HG02943 (cell line): ENCODE data around the gene EYS.
"Not testable (repeated sequence)": the region's sequence is repeated elsewhere in the genome, so short reads cannot be mapped to it uniquely, and the experiment has no call there.

Experiments used
- ATAC-seq: cut with Tn5 transposase; IDR thresholded peaks from one replicate; pipeline ENCODE4 v1.9.1; 2021; ENCODE audit warnings: mild to moderate bottlenecking, low read depth, moderate library complexity; ENCODE audit not compliant: unreplicated experiment

EYS gene

DNA sequence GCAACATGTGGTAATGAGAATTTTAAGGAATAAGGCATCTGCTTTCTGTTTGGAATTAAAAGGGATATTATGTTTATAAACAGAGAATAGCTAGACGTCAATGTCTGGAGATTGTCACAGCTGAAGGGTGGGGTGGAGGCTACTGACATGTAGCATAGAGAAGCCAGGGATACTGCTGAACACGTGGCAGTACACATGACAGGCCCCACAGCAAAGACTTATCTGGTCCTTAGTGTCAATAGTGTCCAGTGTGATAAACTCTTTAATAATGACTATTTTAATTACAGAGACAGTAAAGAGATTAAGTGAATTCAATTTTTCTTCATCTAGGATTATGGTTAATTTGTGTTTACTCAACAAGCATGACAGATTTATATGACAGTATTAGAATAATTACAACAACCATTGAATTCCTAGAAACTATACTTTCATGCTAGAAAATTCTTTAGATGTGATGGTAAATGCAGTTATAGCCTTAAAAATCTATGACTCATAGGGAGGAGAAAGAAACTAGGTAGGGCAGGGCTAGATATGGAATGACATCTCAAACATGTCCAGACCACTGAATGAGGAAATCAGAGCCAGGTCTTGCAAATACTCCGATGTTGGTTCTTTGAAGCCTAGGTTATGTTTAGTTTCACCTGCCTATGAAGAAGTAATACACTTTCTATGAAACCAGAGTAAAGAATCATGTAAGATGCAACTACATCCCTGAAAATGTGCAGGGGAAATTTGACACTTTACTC is 1671.9 kb downstream of the EYS start:
- no peak for ATAC-seq

DNA sequence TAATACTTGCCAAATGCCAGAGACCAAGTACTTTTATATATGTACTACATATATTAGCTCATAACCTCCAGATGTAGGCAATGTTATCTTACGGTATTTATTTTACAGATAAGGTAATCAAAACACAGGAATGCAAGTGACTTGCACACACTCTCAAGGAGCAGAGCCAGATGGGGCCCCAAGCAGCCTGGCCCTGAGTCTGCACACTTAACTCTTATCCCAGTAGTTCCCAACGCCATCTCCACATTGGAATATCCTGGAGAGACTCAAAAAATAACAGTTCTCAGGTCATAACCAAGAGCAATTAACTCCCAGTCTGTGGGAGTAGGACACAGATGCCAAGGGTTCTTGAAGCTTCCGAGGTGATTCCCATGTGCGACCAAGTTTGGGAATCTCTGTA is 1672.7 kb downstream of the EYS start:
- no peak for ATAC-seq

DNA sequence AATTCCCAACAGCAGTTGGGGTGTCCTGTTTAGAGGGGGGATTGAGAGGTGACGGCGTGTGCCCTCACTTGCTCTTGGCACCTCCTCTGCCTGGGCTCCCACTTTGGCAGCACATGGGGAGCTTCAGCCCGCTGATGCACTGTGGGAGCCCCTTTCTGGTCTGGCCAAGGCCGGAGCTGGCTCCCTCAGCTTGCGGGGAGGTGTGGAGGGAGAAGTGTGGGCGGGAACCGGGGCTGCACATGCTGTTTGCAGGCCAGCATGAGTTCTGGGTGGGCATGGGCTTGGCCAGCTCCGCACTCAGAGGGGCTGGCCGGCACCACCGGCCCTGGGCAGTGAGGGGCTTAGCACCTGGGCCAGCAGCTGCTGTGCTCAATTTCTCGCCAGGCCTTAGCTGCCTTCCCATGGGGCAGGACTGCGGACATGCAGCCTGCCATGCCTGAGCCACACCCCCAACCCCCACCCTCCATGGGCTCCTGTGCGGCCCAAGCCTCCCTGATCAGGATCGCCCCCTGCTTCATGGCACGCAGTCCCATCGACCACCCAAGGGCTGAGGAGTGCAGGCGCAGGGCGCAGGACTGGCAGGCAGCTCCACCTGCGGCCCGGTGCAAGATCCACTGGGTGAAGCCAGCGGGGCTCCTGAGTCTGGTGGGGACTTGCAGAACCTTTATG is 1675.9 kb downstream of the EYS start:
- ATAC-seq: not testable (repeated sequence)

DNA sequence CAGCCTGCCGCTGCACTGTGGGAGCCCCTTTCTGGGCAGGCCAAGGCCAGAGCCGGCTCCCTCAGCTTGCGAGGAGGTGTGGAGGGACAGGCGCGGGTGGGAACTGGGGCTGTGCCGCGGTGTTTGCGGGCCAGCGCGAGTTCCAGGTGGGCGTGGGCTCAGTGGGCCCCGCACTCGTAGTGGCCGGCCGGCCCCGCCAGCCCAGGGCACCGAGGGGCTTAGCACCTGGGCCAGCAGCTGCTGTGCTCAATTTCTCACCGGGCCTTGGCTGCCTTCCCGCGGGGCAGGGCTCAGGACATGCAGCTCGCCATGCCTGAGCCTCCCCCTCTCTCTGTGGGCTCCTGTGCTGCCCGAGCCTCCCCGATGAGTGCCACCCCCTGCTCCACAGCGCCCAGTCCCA is 1683.3 kb downstream of the EYS start:
- ATAC-seq: no peak

DNA sequence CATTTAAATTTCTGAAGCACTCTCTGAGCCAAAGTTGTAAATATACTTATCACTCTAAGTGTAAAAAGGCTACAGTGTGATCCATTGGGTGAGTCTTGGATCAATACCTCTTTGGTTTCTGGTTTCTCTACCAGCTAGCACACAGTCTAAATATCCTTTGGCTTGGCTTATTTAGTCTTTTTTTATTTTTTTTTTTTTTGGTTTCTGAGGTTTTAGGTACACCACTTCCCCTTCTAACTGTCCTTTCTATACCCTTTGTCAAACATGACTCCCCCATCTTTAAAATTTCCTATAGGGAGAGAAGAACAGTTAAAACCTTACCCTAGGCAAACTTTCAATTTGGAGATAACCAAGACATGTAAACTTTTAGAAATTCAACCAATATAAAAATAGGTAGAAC is 1692.4 kb downstream of the EYS start:
- ATAC-seq: no peak

DNA sequence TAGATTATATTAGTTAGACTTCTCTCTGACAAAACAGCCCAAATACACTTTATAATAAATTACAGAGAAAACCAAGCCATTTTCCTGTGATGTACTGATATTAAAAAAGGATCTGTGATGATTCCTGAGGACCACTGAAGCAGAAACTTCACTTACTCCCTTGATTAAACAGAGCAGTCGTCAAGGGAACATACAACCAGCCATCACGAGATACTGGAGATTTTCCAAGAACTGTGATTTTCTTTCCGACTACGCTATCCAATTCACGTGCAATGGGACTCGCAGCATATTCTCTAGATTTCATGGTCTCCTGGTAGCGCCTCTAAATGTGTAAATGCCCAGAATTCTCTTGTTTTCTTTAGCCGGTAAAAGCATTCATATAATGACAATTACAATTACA is 1694.0 kb downstream of the EYS start:
- ATAC-seq: no peak

DNA sequence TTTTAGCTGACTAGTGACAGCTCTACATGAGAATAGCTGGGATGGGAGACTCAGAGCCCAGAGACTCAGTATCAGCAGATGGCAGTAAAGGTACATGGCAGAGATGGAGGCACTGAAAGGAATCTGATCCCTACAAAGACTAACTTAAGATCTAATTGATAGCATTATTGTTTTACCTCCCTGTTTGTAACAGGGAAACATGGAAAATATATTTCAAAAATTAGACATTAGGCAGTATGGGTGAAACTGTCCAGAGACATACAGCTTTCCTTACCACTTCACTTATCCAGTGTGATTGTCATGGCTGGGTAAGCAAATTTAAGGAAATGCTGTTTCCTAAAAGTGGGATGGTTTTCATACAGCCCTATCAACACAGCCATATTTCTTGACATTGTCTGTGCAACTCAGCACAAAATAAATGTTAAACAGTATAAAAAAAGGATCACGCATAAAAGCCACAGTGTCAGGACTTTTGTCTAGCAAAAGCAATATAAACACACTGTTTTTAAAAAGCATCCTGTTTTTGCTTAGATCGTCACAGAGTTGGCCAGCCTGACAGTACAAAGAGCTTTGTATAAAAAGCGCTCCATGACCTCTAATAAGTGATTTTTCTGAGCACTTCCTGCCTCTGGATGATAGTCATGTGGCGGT is 1694.5 kb downstream of the EYS start:
- no peak for ATAC-seq

DNA sequence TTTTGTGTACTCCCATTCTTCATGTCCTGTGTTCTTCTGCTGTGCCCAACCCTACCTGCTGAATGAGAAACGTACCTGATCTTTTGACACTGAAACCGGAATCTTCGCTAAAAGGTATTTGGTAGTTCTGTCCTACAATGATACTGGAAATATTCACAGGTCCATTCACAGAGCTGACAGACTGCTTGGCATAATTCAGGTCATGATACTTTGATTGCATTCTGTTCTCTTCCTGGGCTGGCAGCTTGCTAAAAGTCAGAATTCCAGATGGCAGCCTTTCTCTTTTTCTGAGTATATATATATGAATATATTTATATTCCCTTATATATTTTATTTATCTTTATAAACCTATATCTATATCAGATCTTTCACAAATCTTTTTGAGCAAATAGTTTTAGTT is 1696.4 kb downstream of the EYS start:
- no peak for ATAC-seq

DNA sequence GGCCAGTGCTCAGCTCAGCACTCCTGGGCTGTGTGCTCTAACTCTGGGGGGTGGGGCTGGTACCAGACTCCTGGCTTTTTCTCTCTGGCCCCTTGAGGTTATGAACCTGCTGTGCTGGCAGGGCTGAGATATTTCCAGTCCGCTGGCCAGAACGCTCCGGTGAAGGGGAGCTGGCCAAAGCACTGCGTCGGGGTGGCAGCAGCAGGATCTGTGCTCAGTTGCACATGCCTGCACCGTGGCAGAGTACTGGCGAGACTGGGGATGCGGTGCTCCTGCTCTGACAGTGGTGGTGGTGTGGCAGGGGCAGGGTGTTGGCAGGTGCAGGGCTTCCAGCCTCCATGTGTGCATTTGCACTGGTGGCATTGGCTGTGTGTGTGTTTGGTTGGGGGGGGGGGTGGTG is 1697.0 kb downstream of the EYS start:
- ATAC-seq: no peak

DNA sequence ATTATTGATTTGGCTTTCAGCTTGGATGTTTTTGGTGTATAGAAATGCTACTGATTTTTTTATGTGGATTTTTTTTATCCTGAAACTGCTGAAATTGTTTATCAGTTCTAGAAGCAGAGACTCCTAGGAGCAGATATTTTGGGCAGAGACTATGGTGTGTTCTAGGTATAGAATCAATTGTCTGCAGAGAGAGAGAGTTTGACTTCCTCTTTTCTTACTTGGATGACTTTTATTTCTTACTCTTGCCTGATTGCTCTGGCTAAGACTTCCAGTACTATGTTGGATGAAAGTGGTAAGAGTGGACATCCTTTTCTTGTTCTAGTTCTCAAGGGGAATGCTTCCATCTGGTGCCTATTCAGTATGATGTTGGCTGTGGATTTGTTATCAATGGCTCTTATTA is 1700.8 kb downstream of the EYS start:
- no peak for ATAC-seq

DNA sequence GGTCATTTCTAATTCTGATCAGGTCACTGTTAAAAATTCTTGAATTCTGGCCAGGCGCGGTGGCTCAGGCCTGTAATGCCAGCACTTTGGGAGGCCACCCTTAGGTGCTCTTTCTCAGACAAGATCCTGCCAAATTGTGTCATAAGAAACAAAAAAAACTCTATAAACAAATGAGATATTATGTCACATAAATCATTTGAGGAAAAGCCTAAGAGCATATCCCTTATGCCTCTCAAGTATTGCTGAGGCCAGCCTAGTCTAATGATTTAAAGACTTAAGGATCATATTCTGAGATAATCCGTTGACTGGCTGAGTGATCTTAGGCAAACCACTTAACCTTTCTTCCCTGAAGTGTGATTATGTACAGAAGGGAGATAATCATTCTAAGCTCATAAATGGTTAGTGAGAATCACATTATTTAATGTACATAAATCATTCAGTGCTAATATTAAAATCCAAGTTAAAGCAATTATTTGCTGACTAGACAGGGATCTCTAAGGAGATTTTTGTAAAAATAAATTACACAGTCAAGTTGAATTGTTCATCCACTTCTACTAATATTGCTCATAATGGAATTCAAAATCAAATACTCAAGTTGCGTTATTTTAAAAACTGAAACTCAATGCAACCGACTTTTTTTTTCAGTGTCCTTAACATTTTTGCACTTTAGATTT is 1706.1 kb downstream of the EYS start:
- ATAC-seq: no peak

DNA sequence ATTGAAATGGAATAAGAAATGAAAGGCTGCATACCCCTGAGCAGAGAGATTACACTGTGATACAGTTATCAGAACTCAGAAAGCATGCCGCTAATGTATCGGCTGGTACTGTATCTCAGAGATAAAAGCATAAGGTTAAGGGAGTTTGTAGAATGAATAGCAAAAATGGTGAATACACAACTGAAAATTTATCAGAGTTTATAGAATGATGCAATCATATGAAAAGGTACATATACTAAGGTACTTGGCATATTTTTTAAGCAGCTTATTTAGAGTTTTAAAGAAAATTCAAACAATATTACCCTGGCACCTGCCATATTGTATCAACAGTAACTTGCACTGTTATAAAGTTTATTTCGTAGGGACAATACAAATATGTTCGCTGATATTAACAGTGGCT is 1707.4 kb downstream of the EYS start:
- no peak for ATAC-seq

DNA sequence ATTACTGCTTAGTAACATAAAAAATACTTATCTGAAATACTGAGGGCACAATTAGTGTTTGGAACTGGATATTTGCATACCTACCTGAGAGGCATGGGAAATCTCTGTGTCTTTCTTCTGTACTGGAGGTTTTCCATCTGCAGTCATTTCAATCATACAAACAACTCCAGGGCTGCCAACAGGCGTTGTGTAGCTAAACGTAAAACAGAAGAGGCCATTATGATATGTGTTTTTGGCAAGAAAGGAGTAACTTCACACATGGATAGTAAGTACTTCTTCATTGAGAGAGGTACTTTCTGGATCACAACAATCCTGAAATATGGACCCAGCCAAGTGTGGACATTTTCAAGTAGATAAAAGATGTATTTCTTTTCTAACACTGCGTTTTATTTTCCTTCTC is 1708.0 kb downstream of the EYS start:
- no peak for ATAC-seq

DNA sequence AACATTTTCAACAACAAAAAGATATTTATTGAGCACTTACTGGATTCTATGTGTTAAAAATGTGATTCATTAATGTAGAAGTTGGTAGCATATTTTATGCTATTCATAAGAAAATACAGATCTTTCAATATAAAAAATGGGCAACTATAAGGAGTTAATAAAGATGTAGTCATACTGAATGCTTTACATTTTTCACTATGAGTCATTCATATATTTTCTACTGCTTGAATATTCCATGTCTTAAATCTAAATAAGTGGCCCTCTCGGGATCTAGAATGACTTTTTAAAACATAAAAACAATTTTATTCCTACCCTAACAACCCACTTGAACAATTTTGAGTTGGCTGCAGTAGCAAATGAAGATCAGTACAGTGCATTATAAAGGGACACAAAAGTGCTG is 1709.3 kb downstream of the EYS start:
- no peak for ATAC-seq

DNA sequence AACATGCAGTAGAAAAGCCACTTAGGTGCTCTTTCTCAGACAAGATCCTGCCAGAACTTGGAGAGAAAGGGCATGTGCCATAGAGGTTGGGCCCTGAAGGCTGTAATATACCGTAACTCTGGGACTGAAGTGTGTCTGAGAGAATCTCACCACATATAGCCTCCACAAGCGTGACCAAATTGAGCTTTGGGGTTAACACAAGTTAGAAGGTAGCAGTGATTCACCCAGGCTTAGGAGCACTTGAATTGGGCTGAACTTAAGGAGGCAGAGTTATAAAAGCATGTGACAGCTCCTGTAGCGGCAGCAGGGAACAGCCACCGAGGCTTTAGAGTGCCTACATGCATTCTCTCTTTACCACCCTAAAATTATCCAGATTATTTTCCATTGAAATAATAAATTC is 1709.8 kb downstream of the EYS start:
- ATAC-seq: no peak

DNA sequence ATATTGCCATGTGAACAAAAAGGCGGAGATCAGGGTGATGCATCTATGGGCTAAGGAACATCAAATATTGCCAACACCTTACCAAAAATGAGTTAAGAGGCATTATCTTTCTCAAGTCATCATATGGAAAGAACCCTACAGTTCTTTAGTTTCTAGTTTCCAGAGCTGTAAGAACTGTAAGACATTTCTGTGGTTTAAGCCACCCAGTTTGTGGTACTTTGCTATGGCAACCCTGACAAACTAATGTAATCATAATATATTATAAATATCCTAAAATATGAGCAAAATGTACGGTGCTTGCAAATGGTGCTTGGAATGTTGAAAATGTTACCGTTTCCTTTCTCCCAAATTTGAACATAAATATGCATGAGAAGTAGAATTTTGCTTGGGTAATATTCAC is 1721.8 kb downstream of the EYS start:
- ATAC-seq: no peak

DNA sequence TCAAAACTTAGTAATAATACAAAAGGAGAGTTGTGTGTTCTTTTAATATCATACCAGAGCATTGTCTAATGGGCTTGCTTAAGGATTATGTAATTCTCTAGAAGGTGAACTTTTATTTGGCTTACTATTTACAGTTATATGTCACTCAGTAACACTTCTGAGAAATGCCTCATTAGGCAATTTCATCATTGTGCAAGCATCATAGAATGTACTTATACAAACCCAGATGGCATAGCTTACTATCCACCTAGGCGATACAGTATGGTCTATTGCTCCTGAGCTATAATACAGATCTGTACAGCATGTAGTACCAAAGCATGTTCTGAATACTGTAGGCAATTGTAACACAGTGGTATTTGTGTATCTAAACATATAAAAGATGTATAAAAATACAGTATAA is 1731.3 kb downstream of the EYS start:
- no peak for ATAC-seq

DNA sequence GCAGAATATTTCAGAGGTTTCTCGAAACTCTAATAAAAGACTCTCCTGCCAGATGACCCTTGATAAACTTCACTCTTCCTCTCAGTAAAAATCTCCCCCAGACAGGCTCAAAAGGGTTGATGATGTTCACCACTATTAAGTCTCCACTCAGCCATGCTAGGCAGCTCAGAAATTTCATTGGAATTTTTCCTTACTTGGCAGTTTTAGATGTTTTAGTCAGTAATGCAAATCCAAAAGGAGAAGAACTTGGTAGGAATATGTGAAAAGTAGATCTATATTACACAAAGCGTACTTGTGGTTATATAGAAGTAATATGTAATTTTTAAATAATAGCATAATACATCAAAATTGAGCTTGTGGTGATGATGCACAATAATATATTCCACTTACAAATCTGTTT is 1738.4 kb downstream of the EYS start:
- no peak for ATAC-seq

DNA sequence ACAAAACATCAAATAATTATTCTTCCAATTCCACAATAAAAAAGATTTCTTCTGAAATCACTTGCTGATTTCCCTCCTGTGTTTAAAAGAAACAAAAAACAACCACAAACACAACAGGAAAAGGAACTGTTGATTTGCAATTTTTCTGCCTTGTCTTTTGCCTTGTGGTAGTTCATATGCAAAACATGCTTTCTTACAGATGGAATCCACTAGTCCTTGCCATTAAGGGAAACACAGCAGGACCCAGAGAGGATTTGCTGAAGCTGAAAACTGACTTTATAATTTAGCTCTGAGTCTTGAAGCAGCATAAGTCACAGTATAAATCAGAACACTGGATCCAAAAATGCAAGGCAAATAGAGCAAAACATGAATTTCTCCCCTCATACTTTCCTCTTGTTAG is 1742.7 kb downstream of the EYS start:
- no peak for ATAC-seq

DNA sequence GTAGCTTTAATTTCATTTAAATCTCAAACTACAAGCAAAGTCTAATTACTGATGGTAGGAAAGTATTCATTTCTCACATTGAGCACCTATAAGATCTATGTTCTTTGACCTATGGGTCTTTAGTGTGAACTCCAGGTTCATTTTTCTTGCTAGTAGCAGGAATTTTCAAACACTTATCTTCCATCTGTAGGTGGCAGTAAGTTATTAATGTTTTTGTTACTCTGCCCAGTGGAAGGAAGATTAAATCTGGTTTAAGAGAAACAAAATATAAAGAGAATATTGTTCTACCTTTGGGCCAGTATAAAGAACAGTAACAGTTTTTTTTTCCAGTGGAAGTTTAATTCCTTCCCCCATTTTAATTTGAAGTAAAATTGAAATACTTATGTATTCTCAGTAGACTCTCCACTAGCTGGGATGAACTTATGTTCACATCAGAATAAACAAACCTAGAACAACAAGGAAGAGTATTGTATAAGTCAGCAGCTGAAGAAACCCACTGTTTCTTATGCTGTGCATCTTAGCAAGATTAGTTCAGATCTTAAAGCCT is 1743.2 kb downstream of the EYS start:
- no peak for ATAC-seq
